Activated CD8-positive, alpha-beta memory T cell treated with anti-CD3 and anti-CD28 coated beads, Interleukin-2, amount 50 U/mL, for 4 hours (primary cell): Measurements from ENCODE around the gene LRP11.

Experiments
- DNase-seq: peaks from one replicate; pipeline ENCODE4 v3.0.0-alpha.2; 2020

Gene LRP11

GRCh38 chr6:149771925-149772324, 92.2 kb downstream of the LRP11 start:
- DNase-seq: no peak

- no peak for DNase-seq
Measured at GRCh38 chr6:149771185-149771584, 93.0 kb downstream of the LRP11 start.

GRCh38 chr6:149769676-149770075, 94.5 kb downstream of the LRP11 start:
- no peak for DNase-seq
